Fibroblast of lung (primary cell): Measurements from ENCODE around the gene COL18A1.

Experiments
- CTCF ChIP-seq, 2 donors: IDR thresholded peaks in 1 of 2; conservative IDR thresholded peaks in 1 of 2; 1 replicate in 1 of 2; 2 replicates in 1 of 2; pipeline ENCODE4 v1.5.1; 2011 to 2012; ENCODE audit warnings: low read length in 2 of 2, control low read depth in 1 of 2, inconsistent platforms in 1 of 2, low read depth in 1 of 2, mild to moderate bottlenecking in 1 of 2
- EZH2 ChIP-seq: IDR thresholded peaks from 2 replicates; pipeline ENCODE4 v1.5.1; 2012; ENCODE audit warnings: low read length, control low read depth, mild to moderate bottlenecking; ENCODE audit errors: missing control alignments

DNA sequence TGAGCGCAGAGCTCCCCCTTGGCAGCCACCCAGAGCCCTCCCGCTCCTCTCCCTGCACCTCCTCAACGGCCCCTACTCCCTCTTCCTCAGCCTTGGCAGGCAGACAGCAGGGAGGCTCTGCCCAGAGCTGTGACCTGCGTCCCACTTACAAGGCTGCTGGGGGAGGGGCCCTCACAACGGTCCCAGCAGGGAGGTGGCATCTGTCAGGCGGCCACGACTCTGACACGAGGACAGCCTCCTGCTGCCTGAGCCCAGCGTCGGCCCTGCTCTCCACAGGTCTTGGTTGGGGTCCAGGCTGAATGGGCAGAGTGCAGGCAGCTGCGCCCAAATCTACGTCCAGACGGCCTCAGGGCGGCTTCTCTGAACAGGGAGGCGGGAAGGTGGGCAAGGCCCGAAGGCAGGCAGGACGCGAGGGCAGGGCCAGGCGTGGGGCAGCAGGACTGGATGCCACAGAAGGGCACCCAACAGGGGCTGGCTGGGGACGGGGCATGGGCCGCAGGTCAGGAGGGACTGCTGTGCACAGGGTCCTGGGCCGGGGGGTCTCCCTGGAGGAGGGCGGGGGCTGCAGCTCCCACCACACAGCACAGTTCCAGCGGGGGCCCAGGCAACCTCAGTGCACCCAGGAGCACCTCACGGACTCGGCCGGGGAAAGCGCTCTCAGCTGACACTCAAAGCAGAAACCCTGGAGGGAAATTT is 129.8 kb downstream of the COL18A1 start:
- TF ChIP-seq CTCF (conservative IDR thresholded peaks at IDR 0.05 in 1 of 2, IDR thresholded peaks at IDR 0.05 in 1 of 2; ENCODE audit: low read depth in 1 of 2, low read length in 2 of 2) (no peak), EZH2 (no peak)
